Vagina (tissue), 2 donors: Measurements from ENCODE around the gene SCN9A.

Experiments used
- POLR2A ChIP-seq, 2 donors: fragments of 450-650 bp; IDR thresholded peaks; one replicate each; pipeline ENCODE4 v1.6.1; 2017; ENCODE audit warnings: antibody characterized with exemption in 2 of 2, mild to moderate bottlenecking in 2 of 2, moderate library complexity in 2 of 2
- POLR2AphosphoS5 ChIP-seq, 2 donors: sonication (generic); formaldehyde crosslinking; IDR thresholded peaks; one replicate each; pipeline ENCODE4 v1.9.0; 2017; ENCODE audit warnings: antibody characterized with exemption in 2 of 2, mild to moderate bottlenecking in 2 of 2, low read depth in 1 of 2; ENCODE audit not compliant: insufficient read depth in 1 of 2
- TF ChIP-seq, protein P1 (sequence below), 3 experiments: fragments of 450-650 bp in 2 of 3; fragments of 200-600 bp in 1 of 3; sonication (generic) in 1 of 3; IDR thresholded peaks; one replicate each; pipeline ENCODE4 v1.5.1; 2017 to 2019; ENCODE audit warnings: antibody characterized with exemption in 3 of 3, mild to moderate bottlenecking in 2 of 3, moderate library complexity in 2 of 3

DNA sequence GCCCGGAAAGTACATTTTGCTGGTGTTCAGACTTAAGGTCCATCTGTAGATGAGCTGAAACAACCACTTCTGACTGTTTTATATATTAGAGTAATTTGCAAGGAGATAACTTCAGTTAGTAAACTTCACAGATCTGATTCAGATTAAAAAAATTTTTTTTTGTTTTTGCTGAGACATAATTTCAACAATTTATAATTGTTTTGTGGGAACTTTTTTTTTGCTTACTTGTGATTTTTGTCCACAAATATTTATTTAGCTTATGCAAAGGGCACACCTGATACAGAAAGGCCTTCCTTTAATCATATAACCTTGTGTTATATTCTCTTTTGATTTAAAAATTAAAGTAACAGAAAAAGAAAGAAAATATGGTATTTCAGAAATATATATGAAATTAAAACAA, 9.6 kb upstream of the SCN9A start:
- TF ChIP-seq, protein P1, sequence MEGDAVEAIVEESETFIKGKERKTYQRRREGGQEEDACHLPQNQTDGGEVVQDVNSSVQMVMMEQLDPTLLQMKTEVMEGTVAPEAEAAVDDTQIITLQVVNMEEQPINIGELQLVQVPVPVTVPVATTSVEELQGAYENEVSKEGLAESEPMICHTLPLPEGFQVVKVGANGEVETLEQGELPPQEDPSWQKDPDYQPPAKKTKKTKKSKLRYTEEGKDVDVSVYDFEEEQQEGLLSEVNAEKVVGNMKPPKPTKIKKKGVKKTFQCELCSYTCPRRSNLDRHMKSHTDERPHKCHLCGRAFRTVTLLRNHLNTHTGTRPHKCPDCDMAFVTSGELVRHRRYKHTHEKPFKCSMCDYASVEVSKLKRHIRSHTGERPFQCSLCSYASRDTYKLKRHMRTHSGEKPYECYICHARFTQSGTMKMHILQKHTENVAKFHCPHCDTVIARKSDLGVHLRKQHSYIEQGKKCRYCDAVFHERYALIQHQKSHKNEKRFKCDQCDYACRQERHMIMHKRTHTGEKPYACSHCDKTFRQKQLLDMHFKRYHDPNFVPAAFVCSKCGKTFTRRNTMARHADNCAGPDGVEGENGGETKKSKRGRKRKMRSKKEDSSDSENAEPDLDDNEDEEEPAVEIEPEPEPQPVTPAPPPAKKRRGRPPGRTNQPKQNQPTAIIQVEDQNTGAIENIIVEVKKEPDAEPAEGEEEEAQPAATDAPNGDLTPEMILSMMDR (IDR thresholded peaks at IDR 0.05), result no peak
- TF ChIP-seq POLR2A (IDR thresholded peaks at IDR 0.05) (no peak), POLR2AphosphoS5 (IDR thresholded peaks at IDR 0.05; ENCODE audit: insufficient read depth in 1 of 2, low read depth in 1 of 2) (no peak)
